ENCODE results near the gene CWC15.
"Not testable (repeated sequence)": the region's sequence is repeated elsewhere in the genome, so short reads cannot be mapped to it uniquely, and the experiment has no call there.

The CWC15 gene

DNA sequence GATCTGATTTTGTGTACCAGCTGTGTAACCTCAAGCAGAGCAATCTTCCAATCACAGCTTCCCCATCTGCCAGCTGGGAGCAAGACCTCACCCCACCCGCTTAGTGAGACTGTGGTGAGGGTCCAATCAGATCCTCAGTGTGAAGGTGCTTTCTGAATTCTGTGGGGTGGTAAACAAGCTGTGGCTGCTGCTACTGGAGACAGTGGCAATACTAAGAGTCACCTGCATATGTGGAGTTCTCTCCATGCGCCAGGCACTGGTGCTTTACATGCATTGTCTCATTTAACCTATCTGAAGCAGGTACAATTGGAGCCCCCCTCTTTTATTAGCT lies 50.4 kb downstream of the CWC15 start:
- H3K27me3 ChIP-seq (ENCODE audit: control insufficient read depth in 2 of 2, insufficient read depth in 2 of 2, low read length in 2 of 2) = no peaks in the 10 kb centered on the region
- H3K4me1 ChIP-seq (ENCODE audit: control insufficient read depth in 2 of 2, insufficient read depth in 2 of 2, low read length in 2 of 2) = peaks cover 0 to 7% of the 10 kb centered on the region in 2 donors
- H3K9ac ChIP-seq (ENCODE audit: low read depth in 1 of 2, low read length in 2 of 2) = no peak overlapping the region
- no peak overlapping the region for H3K4me3 ChIP-seq (ENCODE audit: low read length in 2 of 2)
- H3K27ac ChIP-seq (ENCODE audit: low read depth in 2 of 2, low read length in 2 of 2) = no peak overlapping the region
- no peaks in the 10 kb centered on the region for H3K9me3 ChIP-seq (ENCODE audit: control insufficient read depth in 2 of 2, low read length in 2 of 2)
- no peaks in the 10 kb centered on the region for H3K36me3 ChIP-seq (ENCODE audit: control insufficient read depth in 2 of 2, insufficient read depth in 2 of 2, low read length in 2 of 2)

DNA sequence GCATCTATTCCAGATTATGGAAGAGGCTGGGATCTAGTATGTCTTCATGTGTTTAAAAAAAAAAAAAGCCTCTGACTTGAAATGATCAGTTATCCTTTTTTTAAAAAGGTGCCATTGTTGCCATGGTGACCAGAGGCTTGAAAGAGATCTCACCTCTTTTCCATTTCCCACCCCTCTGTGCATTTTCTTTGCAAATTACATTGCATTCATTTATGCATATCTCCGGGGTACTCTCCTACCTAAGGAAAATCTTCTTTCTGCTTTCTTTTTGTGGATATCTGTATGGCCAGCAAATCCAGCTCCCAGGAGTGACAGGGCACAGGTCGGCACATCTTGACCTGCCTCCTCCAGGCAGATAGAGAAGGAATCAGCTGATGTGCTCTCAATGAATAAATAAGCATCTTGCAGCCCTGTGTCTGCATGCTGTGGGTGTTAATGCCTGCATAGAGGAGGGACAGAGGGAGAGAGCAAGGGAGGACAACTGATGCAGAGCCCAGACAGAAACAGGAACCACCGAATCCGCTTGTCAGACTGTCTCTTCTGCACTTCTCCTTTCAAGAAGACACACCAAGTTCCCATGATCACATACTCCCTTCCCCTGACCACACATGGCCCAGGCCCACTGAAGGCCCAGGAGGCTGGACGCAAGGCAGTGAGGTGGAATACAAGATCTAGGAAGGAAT lies 50.9 kb downstream of the CWC15 start:
- Histone ChIP-seq H3K4me1 (ENCODE audit: control insufficient read depth in 2 of 2, insufficient read depth in 2 of 2, low read length in 2 of 2) (peaks cover 0 to 5% of the 10 kb centered on the region in 2 donors), H3K9me3 (ENCODE audit: control insufficient read depth in 2 of 2, low read length in 2 of 2) (no peaks in the 10 kb centered on the region), H3K27me3 (ENCODE audit: control insufficient read depth in 2 of 2, insufficient read depth in 2 of 2, low read length in 2 of 2) (no peaks in the 10 kb centered on the region), H3K36me3 (ENCODE audit: control insufficient read depth in 2 of 2, insufficient read depth in 2 of 2, low read length in 2 of 2) (no peaks in the 10 kb centered on the region), H3K4me3 (ENCODE audit: low read length in 2 of 2) (no peak overlapping the region), H3K27ac (ENCODE audit: low read depth in 2 of 2, low read length in 2 of 2) (no peak overlapping the region), H3K9ac (ENCODE audit: low read depth in 1 of 2, low read length in 2 of 2) (no peak overlapping the region)

GRCh38 chr11:94920311-94920710 lies 53.0 kb downstream of the CWC15 start:
- H3K9me3 ChIP-seq (ENCODE audit: control insufficient read depth in 2 of 2, low read length in 2 of 2) = no peaks in the 10 kb centered on the region
- H3K9ac ChIP-seq (ENCODE audit: low read depth in 1 of 2, low read length in 2 of 2) = no peak overlapping the region
- H3K4me3 ChIP-seq (ENCODE audit: low read length in 2 of 2) = no peak overlapping the region
- no peaks in the 10 kb centered on the region for H3K4me1 ChIP-seq (ENCODE audit: control insufficient read depth in 2 of 2, insufficient read depth in 2 of 2, low read length in 2 of 2)
- H3K27me3 ChIP-seq (ENCODE audit: control insufficient read depth in 2 of 2, insufficient read depth in 2 of 2, low read length in 2 of 2) = no peaks in the 10 kb centered on the region
- no peaks in the 10 kb centered on the region for H3K36me3 ChIP-seq (ENCODE audit: control insufficient read depth in 2 of 2, insufficient read depth in 2 of 2, low read length in 2 of 2)
- no peak overlapping the region for H3K27ac ChIP-seq (ENCODE audit: low read depth in 2 of 2, low read length in 2 of 2)

DNA sequence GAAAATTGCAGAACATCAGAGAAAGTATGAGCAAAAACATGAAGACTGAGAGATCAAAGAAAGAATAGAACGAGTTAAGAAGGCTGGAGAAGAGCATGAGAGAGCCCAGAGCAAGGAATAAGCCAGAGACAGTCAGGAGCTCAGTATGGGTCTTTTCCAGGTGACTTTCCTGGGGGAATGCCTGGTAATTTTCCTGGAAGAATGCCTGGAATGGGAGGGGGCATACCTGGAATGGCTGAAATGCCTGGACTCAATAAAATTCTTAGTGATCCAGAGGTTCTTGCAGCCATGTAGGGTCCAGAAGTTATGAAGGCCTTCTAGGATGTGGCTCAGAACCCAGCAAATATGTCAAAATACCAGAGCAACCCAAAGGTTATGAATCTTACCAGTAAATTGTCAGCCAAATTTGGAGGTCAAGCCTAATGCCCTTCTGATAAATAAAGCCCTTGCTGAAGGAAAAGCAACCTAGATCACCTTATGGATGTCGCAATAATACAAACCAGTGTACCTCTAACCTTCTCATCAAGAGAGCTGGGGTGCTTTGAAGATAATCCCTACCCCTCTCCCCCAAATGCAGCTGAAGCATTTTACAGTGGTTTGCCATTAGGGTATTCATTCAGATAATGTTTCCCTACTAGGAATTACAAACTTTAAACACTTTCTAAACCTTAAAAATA lies 59.5 kb downstream of the CWC15 start:
- H3K36me3 ChIP-seq (ENCODE audit: control insufficient read depth in 2 of 2, insufficient read depth in 2 of 2, low read length in 2 of 2); H3K9ac ChIP-seq (ENCODE audit: low read depth in 1 of 2, low read length in 2 of 2); H3K27me3 ChIP-seq (ENCODE audit: control insufficient read depth in 2 of 2, insufficient read depth in 2 of 2, low read length in 2 of 2); H3K4me1 ChIP-seq (ENCODE audit: control insufficient read depth in 2 of 2, insufficient read depth in 2 of 2, low read length in 2 of 2); H3K9me3 ChIP-seq (ENCODE audit: control insufficient read depth in 2 of 2, low read length in 2 of 2); H3K4me3 ChIP-seq (ENCODE audit: low read length in 2 of 2); H3K27ac ChIP-seq (ENCODE audit: low read depth in 2 of 2, low read length in 2 of 2): not testable (repeated sequence)

DNA sequence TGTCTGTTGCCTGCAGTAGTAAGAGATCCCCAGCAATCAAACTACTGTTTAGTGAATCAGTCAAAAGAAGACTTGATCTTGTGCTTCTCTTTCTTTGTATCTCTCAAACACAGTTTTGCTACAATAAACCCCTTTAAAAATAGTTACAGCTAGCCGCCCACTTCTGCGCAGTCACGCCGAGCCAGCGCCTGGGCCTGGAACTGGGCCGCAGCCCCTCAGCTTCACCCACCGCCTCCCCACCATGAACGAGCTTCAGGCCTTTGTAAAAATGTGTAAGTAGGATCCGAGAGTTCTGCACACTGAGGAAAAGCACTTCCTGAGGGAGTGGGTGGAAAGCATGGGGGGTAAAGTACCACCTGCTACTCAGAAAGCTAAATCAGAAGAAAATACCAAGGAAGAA lies 60.5 kb downstream of the CWC15 start:
- no peaks in the 10 kb centered on the region for H3K4me1 ChIP-seq (ENCODE audit: control insufficient read depth in 2 of 2, insufficient read depth in 2 of 2, low read length in 2 of 2)
- H3K27ac ChIP-seq (ENCODE audit: low read depth in 2 of 2, low read length in 2 of 2) = no peak overlapping the region
- H3K4me3 ChIP-seq (ENCODE audit: low read length in 2 of 2) = no peak overlapping the region
- H3K27me3 ChIP-seq (ENCODE audit: control insufficient read depth in 2 of 2, insufficient read depth in 2 of 2, low read length in 2 of 2) = no peaks in the 10 kb centered on the region
- H3K9me3 ChIP-seq (ENCODE audit: control insufficient read depth in 2 of 2, low read length in 2 of 2) = no peaks in the 10 kb centered on the region
- no peaks in the 10 kb centered on the region for H3K36me3 ChIP-seq (ENCODE audit: control insufficient read depth in 2 of 2, insufficient read depth in 2 of 2, low read length in 2 of 2)
- H3K9ac ChIP-seq (ENCODE audit: low read depth in 1 of 2, low read length in 2 of 2) = no peak overlapping the region
